HEK293 (cell line): Measurements from ENCODE around the gene DENND1A.
A peak's percentile ranks its signal among the peaks of the same experiment; 100 is the strongest.

Source experiments
- CTCF ChIA-PET: fragments of 350-600 bp; formaldehyde crosslinking; extraction: SDS; loops from one replicate; lab custom pipeline; 2021; ENCODE audit warnings: antibody characterized with exemption; lab: Yijun Ruan, JAX
- POLR2A ChIA-PET: fragments of 300-600 bp; formaldehyde crosslinking; extraction: SDS; loops from one replicate; lab custom pipeline; 2020; ENCODE audit warnings: antibody characterized with exemption, inconsistent platforms; lab: Yijun Ruan, JAX
- H3K27ac ChIP-seq: fragments of 200-500 bp; sonication (Bioruptor generic); 2 replicates; pipeline ENCODE4 v1.5.1; 2014; ENCODE audit warnings: low read depth, low read length, control low read depth, inconsistent platforms; ENCODE audit errors: extremely low read depth
- H3K36me3 ChIP-seq, 2 experiments: fragments of 200-500 bp in 1 of 2; sonication (Bioruptor generic) in 1 of 2; 1 replicate in 1 of 2; 2 replicates in 1 of 2; pipeline ENCODE4 v1.5.1; 2014 to 2017; ENCODE audit warnings: inconsistent platforms in 2 of 2, low read length in 2 of 2; ENCODE audit not compliant: control insufficient read depth in 2 of 2, insufficient read depth in 1 of 2
- H3K4me1 ChIP-seq: fragments of 200-500 bp; sonication (Bioruptor generic); 2 replicates; pipeline ENCODE4 v1.5.1; 2014; ENCODE audit warnings: mild to moderate bottlenecking, low read length, inconsistent platforms; ENCODE audit not compliant: control insufficient read depth, insufficient read depth
- H3K4me3 ChIP-seq: 2 replicates; pipeline ENCODE4 v1.5.1; 2011; ENCODE audit warnings: low read depth, mild to moderate bottlenecking, control low read depth, low read length, moderate library complexity
- H3K9me3 ChIP-seq: fragments of 200-500 bp; sonication (Bioruptor generic); 2 replicates; pipeline ENCODE4 v1.5.1; 2014; ENCODE audit warnings: low read depth, low read length, inconsistent platforms; ENCODE audit not compliant: control insufficient read depth, insufficient read depth
- RBAK ChIP-seq: fragments of 450-650 bp; formaldehyde crosslinking; IDR thresholded peaks from 2 replicates; pipeline ENCODE4 v1.5.1; 2016; ENCODE audit warnings: missing biosample characterization, missing genetic modification characterization
- ZNF112 ChIP-seq: fragments of 450-650 bp; formaldehyde crosslinking; IDR thresholded peaks from 2 replicates; pipeline ENCODE4 v1.5.0; 2017; ENCODE audit warnings: missing biosample characterization, missing genetic modification characterization
- ZNF146 ChIP-seq: fragments of 450-650 bp; formaldehyde crosslinking; IDR thresholded peaks from 2 replicates; pipeline ENCODE4 v1.5.1; 2016; ENCODE audit warnings: missing biosample characterization, missing genetic modification characterization
- ZNF19 ChIP-seq: fragments of 450-650 bp; formaldehyde crosslinking; IDR thresholded peaks from 2 replicates; pipeline ENCODE4; 2016; ENCODE audit warnings: missing biosample characterization, missing genetic modification characterization, low read depth
- ZNF24 ChIP-seq: fragments of 450-650 bp; formaldehyde crosslinking; IDR thresholded peaks from 2 replicates; pipeline ENCODE4 v1.5.1; 2016; ENCODE audit warnings: missing biosample characterization, missing genetic modification characterization
- ZNF26 ChIP-seq: fragments of 450-650 bp; formaldehyde crosslinking; IDR thresholded peaks from 2 replicates; pipeline ENCODE4 v1.5.1; 2016; ENCODE audit warnings: missing biosample characterization, missing genetic modification characterization
- ZNF423 ChIP-seq: fragments of 450-650 bp; formaldehyde crosslinking; IDR thresholded peaks from 2 replicates; pipeline ENCODE4 v1.5.1; 2016; ENCODE audit warnings: missing biosample characterization, missing genetic modification characterization
- ZNF560 ChIP-seq: fragments of 450-650 bp; formaldehyde crosslinking; IDR thresholded peaks from 2 replicates; pipeline ENCODE4 v1.5.1; 2017; ENCODE audit warnings: missing biosample characterization, missing genetic modification characterization, borderline replicate concordance
- ZNF623 ChIP-seq: fragments of 450-650 bp; formaldehyde crosslinking; IDR thresholded peaks from 2 replicates; pipeline ENCODE4 v1.5.1; 2016; ENCODE audit warnings: missing biosample characterization, missing genetic modification characterization
- ZNF626 ChIP-seq: fragments of 450-650 bp; sonication (Bioruptor Pico); formaldehyde crosslinking; IDR thresholded peaks from 2 replicates; pipeline ENCODE4 v1.5.1; 2018; ENCODE audit warnings: missing biosample characterization, missing genetic modification characterization, inconsistent platforms
- ZNF654 ChIP-seq: fragments of 450-650 bp; formaldehyde crosslinking; IDR thresholded peaks from 2 replicates; pipeline ENCODE4 v1.5.1; 2016; ENCODE audit warnings: low read depth, missing biosample characterization, missing genetic modification characterization
- ZNF791 ChIP-seq: fragments of 450-650 bp; formaldehyde crosslinking; IDR thresholded peaks from 2 replicates; pipeline ENCODE4 v1.5.1; 2016; ENCODE audit warnings: missing biosample characterization, missing genetic modification characterization
- ZSCAN30 ChIP-seq: fragments of 450-650 bp; IDR thresholded peaks from 2 replicates; pipeline ENCODE4 v1.5.1; 2018; ENCODE audit warnings: missing biosample characterization, mild to moderate bottlenecking, missing genetic modification characterization, moderate library complexity
- TF ChIP-seq, protein P1 (sequence below): fragments of 450-650 bp; formaldehyde crosslinking; IDR thresholded peaks from 2 replicates; pipeline ENCODE4 v1.5.1; 2016; ENCODE audit warnings: missing biosample characterization, missing genetic modification characterization, borderline replicate concordance
- TF ChIP-seq, protein P2 (sequence below): fragments of 450-650 bp; IDR thresholded peaks from 2 replicates; pipeline ENCODE4 v1.5.1; 2018; ENCODE audit warnings: missing biosample characterization, missing genetic modification characterization

Gene DENND1A

GRCh38 chr9:123881604-123882003 is 48.3 kb downstream of the DENND1A start:
- no peak overlapping the region for H3K27ac ChIP-seq
- TF ChIP-seq ZNF423 (tag by site-specific recombination) = no peak
- no peak for TF ChIP-seq ZNF26
- TF ChIP-seq ZNF112 (tag by site-specific recombination) = no peak
- TF ChIP-seq ZNF623 (tag by site-specific recombination) = no peak
- no peak for TF ChIP-seq ZSCAN30 (tag by site-specific recombination)
- no peak for TF ChIP-seq ZNF24 (tag by site-specific recombination)
- no peak for TF ChIP-seq ZNF19 (tag by site-specific recombination)
- TF ChIP-seq, protein P1, sequence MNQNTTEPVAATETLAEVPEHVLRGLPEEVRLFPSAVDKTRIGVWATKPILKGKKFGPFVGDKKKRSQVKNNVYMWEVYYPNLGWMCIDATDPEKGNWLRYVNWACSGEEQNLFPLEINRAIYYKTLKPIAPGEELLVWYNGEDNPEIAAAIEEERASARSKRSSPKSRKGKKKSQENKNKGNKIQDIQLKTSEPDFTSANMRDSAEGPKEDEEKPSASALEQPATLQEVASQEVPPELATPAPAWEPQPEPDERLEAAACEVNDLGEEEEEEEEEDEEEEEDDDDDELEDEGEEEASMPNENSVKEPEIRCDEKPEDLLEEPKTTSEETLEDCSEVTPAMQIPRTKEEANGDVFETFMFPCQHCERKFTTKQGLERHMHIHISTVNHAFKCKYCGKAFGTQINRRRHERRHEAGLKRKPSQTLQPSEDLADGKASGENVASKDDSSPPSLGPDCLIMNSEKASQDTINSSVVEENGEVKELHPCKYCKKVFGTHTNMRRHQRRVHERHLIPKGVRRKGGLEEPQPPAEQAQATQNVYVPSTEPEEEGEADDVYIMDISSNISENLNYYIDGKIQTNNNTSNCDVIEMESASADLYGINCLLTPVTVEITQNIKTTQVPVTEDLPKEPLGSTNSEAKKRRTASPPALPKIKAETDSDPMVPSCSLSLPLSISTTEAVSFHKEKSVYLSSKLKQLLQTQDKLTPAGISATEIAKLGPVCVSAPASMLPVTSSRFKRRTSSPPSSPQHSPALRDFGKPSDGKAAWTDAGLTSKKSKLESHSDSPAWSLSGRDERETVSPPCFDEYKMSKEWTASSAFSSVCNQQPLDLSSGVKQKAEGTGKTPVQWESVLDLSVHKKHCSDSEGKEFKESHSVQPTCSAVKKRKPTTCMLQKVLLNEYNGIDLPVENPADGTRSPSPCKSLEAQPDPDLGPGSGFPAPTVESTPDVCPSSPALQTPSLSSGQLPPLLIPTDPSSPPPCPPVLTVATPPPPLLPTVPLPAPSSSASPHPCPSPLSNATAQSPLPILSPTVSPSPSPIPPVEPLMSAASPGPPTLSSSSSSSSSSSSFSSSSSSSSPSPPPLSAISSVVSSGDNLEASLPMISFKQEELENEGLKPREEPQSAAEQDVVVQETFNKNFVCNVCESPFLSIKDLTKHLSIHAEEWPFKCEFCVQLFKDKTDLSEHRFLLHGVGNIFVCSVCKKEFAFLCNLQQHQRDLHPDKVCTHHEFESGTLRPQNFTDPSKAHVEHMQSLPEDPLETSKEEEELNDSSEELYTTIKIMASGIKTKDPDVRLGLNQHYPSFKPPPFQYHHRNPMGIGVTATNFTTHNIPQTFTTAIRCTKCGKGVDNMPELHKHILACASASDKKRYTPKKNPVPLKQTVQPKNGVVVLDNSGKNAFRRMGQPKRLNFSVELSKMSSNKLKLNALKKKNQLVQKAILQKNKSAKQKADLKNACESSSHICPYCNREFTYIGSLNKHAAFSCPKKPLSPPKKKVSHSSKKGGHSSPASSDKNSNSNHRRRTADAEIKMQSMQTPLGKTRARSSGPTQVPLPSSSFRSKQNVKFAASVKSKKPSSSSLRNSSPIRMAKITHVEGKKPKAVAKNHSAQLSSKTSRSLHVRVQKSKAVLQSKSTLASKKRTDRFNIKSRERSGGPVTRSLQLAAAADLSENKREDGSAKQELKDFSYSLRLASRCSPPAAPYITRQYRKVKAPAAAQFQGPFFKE (tag by site-specific recombination) = no peak
- no peak for TF ChIP-seq RBAK (tag by site-specific recombination)
- no peak for TF ChIP-seq ZNF791
- TF ChIP-seq ZNF626 = no peak
- peaks cover 3 to 4% of the 10 kb centered on the region in 2 experiments; a peak in 2 of 3 replicates for H3K36me3 ChIP-seq
- ChIA-PET CTCF (interaction anchor here (0.6 kb wide), 1 partner anchor 29 kb away, joined by 3 read pairs; no protein-coding TSS in a partner anchor), POLR2A (no interaction called here)
- H3K9me3 ChIP-seq = no peaks in the 10 kb centered on the region
- no peak overlapping the region for H3K4me3 ChIP-seq
- H3K4me1 ChIP-seq = no peaks in the 10 kb centered on the region

- TF ChIP-seq ZNF654 (no peak), ZNF560 (no peak)
- H3K36me3 ChIP-seq = peaks cover 4 to 9% of the 10 kb centered on the region in 2 experiments; a peak in 2 of 3 replicates
- H3K9me3 ChIP-seq = no peaks in the 10 kb centered on the region
- no peaks in the 10 kb centered on the region for H3K4me1 ChIP-seq
- CTCF ChIA-PET = no interaction called here
- H3K27ac ChIP-seq = no peak overlapping the region
- no peak overlapping the region for H3K4me3 ChIP-seq
- POLR2A ChIA-PET = no interaction called here
Measured at GRCh38 chr9:123880420-123880819, 49.5 kb downstream of the DENND1A start.

DNA sequence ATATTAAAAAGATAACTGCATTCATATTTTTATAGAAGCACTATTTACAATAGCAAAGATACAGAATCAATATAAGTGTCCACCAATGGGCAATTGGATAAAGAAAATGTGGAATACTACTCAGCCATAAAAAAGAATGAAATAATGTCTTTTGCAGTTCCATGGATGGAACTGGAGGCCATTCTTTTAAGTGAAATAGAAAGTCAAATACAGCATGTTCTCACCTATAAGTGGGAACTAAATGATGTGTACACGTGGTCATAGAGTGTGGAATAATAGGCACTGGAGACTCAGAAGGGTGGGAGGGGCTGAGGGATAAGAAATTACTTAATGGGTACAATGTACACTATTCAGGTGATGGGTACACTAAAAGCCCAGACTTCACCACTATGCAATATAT is 53.2 kb downstream of the DENND1A start:
- CTCF ChIA-PET = no interaction called here
- Histone ChIP-seq H3K9me3 (no peaks in the 10 kb centered on the region), H3K27ac (no peak overlapping the region), H3K4me1 (peaks cover 4% of the 10 kb centered on the region; the same call in 1 of the 2 replicates), H3K36me3 (peaks cover 4 to 13% of the 10 kb centered on the region in 2 experiments; a peak in 2 of 3 replicates), H3K4me3 (no peak overlapping the region)
- peak; percentile 93 for TF ChIP-seq ZNF146 (tag by site-specific recombination)
- TF ChIP-seq, protein P2, sequence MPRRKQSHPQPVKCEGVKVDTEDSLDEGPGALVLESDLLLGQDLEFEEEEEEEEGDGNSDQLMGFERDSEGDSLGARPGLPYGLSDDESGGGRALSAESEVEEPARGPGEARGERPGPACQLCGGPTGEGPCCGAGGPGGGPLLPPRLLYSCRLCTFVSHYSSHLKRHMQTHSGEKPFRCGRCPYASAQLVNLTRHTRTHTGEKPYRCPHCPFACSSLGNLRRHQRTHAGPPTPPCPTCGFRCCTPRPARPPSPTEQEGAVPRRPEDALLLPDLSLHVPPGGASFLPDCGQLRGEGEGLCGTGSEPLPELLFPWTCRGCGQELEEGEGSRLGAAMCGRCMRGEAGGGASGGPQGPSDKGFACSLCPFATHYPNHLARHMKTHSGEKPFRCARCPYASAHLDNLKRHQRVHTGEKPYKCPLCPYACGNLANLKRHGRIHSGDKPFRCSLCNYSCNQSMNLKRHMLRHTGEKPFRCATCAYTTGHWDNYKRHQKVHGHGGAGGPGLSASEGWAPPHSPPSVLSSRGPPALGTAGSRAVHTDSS = no peak
- TF ChIP-seq, all 188 proteins: peak for 1
- POLR2A ChIA-PET = no interaction called here
